ENCODE data around the gene EPGN. TPM values are rescaled to one million over a fixed set of nuclear protein-coding genes. Genes with fewer than 3 reads are reported as not detected.
A peak's percentile ranks its signal among the peaks of the same experiment; 100 is the strongest.
"Not testable (repeated sequence)": the region's sequence is repeated elsewhere in the genome, so short reads cannot be mapped to it uniquely, and the experiment has no call there.

Gene EPGN
- total RNA-seq, 3 donors from 2014 or later (not counting 1 experiment from before 2014, with no cell fraction given), result not detected

- WGBS (ENCODE audit: insufficient coverage), result 60% methylated on average over 4 of the region's 5 CpGs
Observed at GRCh38 chr4:74335341-74336021, 27.2 kb downstream of the EPGN start.

DNA sequence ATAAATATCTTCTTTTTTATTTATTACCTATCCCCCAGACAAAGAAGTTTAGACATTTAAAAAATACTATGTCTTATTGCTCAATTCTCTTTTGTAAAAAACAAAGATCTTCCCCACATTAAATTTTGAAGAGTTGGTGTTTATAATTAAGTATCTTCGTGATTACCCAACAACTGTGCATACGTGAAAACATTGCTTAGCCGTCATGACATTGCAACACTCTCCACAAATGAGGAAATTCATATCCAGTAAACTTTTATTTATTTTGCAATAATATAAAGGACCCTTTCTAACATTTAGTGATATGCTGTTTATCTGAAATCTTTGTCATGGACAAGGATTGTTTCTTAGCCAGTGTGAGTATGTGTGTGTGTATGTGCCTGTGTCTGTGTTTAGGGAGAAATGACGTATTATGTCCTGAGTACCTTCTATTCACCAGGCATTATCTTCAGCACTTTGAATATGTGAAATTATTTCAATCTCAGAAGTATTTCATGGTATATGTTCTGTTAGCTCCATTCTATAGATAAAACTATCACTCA is 30.6 kb downstream of the EPGN start:
- Mint-ChIP-seq H3K27ac (no peak overlapping the region), H3K4me3 (no peak overlapping the region), H3K4me1 (no peaks in the 10 kb centered on the region), H3K27me3 (ENCODE audit: low read depth in 2 of 2) (peaks cover 0 to 5% of the 10 kb centered on the region in 2 donors), H3K36me3 (no peaks in the 10 kb centered on the region), H3K9me3 (peaks cover 0 to 2% of the 10 kb centered on the region in 2 donors)
- TF ChIP-seq, protein P1, sequence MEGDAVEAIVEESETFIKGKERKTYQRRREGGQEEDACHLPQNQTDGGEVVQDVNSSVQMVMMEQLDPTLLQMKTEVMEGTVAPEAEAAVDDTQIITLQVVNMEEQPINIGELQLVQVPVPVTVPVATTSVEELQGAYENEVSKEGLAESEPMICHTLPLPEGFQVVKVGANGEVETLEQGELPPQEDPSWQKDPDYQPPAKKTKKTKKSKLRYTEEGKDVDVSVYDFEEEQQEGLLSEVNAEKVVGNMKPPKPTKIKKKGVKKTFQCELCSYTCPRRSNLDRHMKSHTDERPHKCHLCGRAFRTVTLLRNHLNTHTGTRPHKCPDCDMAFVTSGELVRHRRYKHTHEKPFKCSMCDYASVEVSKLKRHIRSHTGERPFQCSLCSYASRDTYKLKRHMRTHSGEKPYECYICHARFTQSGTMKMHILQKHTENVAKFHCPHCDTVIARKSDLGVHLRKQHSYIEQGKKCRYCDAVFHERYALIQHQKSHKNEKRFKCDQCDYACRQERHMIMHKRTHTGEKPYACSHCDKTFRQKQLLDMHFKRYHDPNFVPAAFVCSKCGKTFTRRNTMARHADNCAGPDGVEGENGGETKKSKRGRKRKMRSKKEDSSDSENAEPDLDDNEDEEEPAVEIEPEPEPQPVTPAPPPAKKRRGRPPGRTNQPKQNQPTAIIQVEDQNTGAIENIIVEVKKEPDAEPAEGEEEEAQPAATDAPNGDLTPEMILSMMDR (IDR thresholded peaks at IDR 0.05), result no peak
- no peaks in the 10 kb centered on the region for H3K4me1 ChIP-seq (ENCODE audit: control insufficient read depth, insufficient read depth, low read length)
- peaks cover 2% of the 10 kb centered on the region for H3K27me3 ChIP-seq (ENCODE audit: control insufficient read depth, insufficient read depth, low read length)
- peak in 1 of 3 donors; percentile 62 for ATAC-seq
- intact Hi-C loops (cut with micrococcal nuclease), result no loop called here
- no peak overlapping the region for H3K27ac ChIP-seq (ENCODE audit: low read length)
- H3K4me3 ChIP-seq (ENCODE audit: low read length), result no peak overlapping the region
- no CpG with 5 or more reads among the region's 4 CpGs for WGBS (ENCODE audit: insufficient coverage)
- H3K9me3 ChIP-seq (ENCODE audit: control insufficient read depth, insufficient read depth, low read length), result peaks cover 3% of the 10 kb centered on the region
- no peaks in the 10 kb centered on the region for H3K36me3 ChIP-seq (ENCODE audit: control insufficient read depth, insufficient read depth, low read length)
- no peak for DNase-seq

More at GRCh38 chr4:74335341-74336021, 27.2 kb downstream of the EPGN start:
- no peaks in the 10 kb centered on the region for H3K36me3 ChIP-seq (ENCODE audit: control insufficient read depth, insufficient read depth, low read length)
- H3K9me3 Mint-ChIP-seq, result no peaks in the 10 kb centered on the region
- H3K27ac Mint-ChIP-seq, result no peak overlapping the region
- DNase-seq (no peak), ATAC-seq (peak in 1 of 3 donors; percentile 35)
- no peak overlapping the region for H3K27ac ChIP-seq (ENCODE audit: low read length)
- H3K4me3 ChIP-seq (ENCODE audit: low read length), result no peak overlapping the region
- TF ChIP-seq, protein P1 (IDR thresholded peaks at IDR 0.05), result no peak
- no peaks in the 10 kb centered on the region for H3K36me3 Mint-ChIP-seq
- intact Hi-C loops (cut with micrococcal nuclease), result no loop called here
- H3K4me1 ChIP-seq (ENCODE audit: control insufficient read depth, insufficient read depth, low read length), result no peaks in the 10 kb centered on the region
- peaks cover 0 to 8% of the 10 kb centered on the region in 2 donors for H3K27me3 Mint-ChIP-seq (ENCODE audit: low read depth in 2 of 2)
- H3K4me3 Mint-ChIP-seq, result no peak overlapping the region
- H3K4me1 Mint-ChIP-seq, result no peaks in the 10 kb centered on the region
- no peaks in the 10 kb centered on the region for H3K9me3 ChIP-seq (ENCODE audit: control insufficient read depth, insufficient read depth, low read length)
- H3K27me3 ChIP-seq (ENCODE audit: control insufficient read depth, insufficient read depth, low read length), result peaks cover 2% of the 10 kb centered on the region

GRCh38 chr4:74339501-74339900 is 31.2 kb downstream of the EPGN start:
- Mint-ChIP-seq H3K9me3 (peaks cover 1 to 2% of the 10 kb centered on the region in 2 donors), H3K27ac (no peak overlapping the region), H3K4me1 (no peaks in the 10 kb centered on the region), H3K4me3 (no peak overlapping the region), H3K27me3 (ENCODE audit: low read depth in 2 of 2) (peaks cover 0 to under 1% of the 10 kb centered on the region in 2 donors), H3K36me3 (no peaks in the 10 kb centered on the region)
- Histone ChIP-seq H3K36me3 (ENCODE audit: control insufficient read depth, insufficient read depth, low read length) (no peaks in the 10 kb centered on the region), H3K27ac (ENCODE audit: low read length) (no peak overlapping the region), H3K4me3 (ENCODE audit: low read length) (no peak overlapping the region), H3K4me1 (ENCODE audit: control insufficient read depth, insufficient read depth, low read length) (no peaks in the 10 kb centered on the region), H3K9me3 (ENCODE audit: control insufficient read depth, insufficient read depth, low read length) (peaks cover 9% of the 10 kb centered on the region), H3K27me3 (ENCODE audit: control insufficient read depth, insufficient read depth, low read length) (peaks cover 2% of the 10 kb centered on the region)
- TF ChIP-seq, protein P1 (IDR thresholded peaks at IDR 0.05), result no peak
- DNase-seq (no peak), ATAC-seq (no peak)
- intact Hi-C loops (cut with micrococcal nuclease), result no loop called here

GRCh38 chr4:74340421-74340820 is 32.2 kb downstream of the EPGN start:
- H3K36me3 Mint-ChIP-seq; H3K4me3 Mint-ChIP-seq; intact Hi-C loops (cut with micrococcal nuclease); H3K36me3 ChIP-seq (ENCODE audit: control insufficient read depth, insufficient read depth, low read length); DNase-seq; H3K27ac ChIP-seq (ENCODE audit: low read length); ATAC-seq; H3K27me3 ChIP-seq (ENCODE audit: control insufficient read depth, insufficient read depth, low read length); H3K27ac Mint-ChIP-seq; H3K4me3 ChIP-seq (ENCODE audit: low read length); H3K4me1 Mint-ChIP-seq; H3K4me1 ChIP-seq (ENCODE audit: control insufficient read depth, insufficient read depth, low read length); H3K27me3 Mint-ChIP-seq (ENCODE audit: low read depth in 2 of 2); H3K9me3 Mint-ChIP-seq: not testable (repeated sequence)
- peaks cover 13% of the 10 kb centered on the region for H3K9me3 ChIP-seq (ENCODE audit: control insufficient read depth, insufficient read depth, low read length)

All from natural killer cell (primary cell).